GM04503 (cell line): Measurements from ENCODE around the gene ERC1.
"Not testable (repeated sequence)": the region's sequence is repeated elsewhere in the genome, so short reads cannot be mapped to it uniquely, and the experiment has no call there.

ENCODE experiments used
- DNase-seq: peaks from one replicate; pipeline ENCODE4 v3.0.0-alpha.2; 2012; ENCODE audit warnings: low read depth

Gene ERC1

DNA sequence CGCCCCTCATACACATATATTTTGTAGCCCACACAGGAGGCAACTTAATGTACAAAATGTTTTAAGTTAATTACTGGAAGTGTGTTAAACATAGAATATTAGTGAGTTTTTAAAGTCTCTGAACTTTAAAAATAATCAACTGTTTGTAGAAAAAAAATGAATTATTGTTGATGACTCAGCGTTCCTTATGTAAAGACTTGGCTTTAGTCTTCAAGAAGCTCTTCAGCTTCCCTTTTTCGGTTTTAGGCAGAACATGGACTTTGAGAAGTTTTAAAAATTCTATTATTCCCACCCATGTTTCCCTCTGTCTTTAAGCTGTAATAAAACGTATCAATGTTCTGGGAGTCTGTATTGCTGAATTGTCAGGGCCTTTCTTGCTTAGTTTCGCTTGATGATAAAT, 333.9 kb downstream of the ERC1 start:
- DNase-seq: no peak

DNA sequence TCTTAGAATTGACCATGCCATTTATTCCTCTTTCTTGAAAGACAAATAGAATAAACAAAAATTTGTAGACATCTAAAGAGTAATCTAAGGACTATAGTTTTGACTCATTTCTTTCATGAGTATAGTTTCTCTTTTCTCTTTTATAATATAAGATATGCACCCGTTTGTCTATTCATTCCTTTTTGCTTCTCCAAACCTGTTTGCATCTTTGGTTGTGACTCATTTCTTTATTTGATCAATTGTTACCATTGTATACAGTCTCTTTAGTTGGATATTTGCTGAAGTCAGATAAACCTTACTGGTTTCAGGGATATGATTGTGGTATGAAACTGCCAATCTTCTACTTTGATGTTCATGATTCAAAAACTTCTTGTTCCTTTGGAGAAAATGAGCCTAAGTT, 334.6 kb downstream of the ERC1 start:
- DNase-seq: no peak

DNA sequence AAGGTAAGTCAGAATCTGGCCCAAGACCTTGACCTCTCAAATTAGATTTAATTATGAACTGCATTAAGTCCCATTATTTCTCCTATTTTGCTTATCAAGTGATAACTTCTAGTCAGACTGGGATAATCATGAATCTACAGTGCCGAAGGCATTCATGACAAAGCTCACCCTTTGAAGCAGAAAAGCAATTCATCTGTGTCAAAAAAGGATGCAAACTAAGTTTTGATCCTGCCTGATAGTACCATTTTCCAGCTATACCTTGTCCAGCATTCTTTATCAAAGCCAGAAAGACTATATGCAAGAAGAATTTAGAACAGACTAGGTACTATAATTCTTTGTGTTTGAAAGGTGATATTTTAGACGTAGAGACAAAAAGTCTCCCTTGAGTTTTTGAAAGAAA, 335.2 kb downstream of the ERC1 start:
- no peak for DNase-seq

DNA sequence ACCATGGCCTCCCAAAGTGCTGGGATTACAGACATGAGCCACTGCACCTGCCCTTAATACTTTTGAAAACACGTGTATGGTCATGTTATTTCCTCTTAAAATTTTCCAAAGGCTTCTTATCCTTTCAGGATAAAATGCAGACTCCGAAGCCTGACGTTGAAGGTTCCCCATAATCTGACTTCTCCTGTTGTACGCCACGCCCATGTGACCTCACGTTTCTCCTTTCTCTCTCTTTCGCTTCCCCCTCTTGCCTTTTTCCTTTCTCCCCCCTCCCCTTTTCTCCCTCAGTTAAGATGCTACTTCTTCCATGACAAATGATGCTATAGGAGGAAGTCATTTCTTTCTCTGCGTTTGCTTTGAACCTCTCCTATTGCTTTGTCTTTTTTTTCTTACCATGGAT, 337.4 kb downstream of the ERC1 start:
- DNase-seq: no peak

DNA sequence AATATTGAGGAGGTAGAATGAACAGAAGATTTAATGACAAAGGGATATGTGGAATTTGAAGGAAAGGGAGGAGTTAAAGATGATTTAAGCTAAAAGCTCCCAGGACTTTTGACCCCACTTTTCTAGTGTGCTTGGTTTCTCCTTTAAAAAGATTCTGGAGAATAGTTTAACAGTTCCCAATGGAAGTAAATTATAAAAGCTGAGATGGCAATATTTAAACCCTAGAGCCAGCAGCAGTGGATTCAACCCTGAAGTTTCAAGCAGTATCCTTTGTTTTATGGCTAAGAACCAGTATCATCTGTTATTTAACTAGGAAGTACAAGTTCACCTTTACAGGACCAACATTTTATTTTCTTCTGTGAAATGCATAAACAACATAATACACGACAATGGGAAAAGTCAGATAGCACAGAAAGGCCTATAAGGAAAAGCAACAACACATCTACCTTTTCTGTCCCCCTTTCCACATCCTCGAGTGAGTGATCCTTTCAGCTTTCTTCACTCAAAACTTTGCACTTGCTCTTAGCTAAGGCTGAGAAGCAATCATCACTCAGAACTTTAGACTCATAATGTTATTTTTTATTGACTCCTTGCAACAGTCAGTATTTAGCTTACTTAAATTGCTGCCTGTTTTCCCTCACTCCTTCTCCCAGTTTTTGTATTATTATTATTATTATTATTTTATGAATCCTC, 338.9 kb downstream of the ERC1 start:
- no peak for DNase-seq

GRCh38 chr12:1330477-1330827, 339.4 kb downstream of the ERC1 start:
- no peak for DNase-seq

DNA sequence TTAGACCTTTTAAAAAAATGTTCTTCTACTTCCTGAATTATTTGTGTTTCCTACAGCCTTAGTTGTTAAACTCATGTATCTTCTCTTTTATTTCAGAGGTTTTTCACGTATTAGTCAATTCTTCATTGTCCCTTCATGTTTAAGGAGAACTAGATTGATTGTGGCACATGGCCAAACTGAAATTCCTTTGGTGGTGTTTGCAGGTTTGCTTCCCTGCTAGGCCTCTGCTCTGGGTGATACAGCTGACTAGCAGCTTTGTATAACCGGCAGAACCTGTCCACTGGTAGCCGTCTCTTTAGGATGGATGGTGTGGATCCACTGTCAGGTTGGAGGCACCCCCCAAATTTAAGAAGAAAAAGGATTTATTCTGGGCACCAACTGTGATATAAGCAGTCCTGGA, 341.3 kb downstream of the ERC1 start:
- no peak for DNase-seq

DNA sequence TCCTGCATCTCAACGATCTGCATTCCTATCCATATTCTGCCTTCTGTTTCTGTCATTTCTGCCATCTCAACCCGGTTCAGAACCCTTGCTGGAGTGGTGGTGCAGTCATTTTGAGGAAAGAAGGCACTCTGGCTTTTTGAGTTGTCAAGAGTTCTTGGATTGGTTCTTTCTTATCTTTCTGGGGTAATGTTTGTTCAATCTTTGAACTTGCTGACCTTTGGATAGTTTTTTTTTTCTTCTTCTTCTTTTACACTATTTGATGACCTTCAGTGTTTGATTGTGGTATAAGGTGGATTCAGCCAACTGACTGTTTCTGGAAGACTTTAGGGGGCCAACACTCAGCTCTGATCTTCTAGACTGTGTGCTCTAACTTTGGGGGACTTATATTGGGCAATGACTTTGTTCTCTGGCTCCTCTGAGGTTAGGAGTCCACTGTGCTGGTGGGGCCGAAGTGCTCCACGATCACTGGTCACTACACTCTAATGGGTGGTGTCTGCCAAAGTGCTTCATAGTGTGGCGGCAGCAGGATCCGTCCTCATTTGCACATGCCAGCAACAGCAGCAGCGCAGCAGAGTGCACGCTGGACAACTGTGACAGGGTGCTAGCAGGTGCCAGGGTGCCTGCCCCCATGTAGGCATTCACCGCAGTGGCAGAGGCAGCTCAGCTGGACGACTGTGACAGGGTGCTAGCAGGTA, 347.6 kb downstream of the ERC1 start:
- no peak for DNase-seq

DNA sequence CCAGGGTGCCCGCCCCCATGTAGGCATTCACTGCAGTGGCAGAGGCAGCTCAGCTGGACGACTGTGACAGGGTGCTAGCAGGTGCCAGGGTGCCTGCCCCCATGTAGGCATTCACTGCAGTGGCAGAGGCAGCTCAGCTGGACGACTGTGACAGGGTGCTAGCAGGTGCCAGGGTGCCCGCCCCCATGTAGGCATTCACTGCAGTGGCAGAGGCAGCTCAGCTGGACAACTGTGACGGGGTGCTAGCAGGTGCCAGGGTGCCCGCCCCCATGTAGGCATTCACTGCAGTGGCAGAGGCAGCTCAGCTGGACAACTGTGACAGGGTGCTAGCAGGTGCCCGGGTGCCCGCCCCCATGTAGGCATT, 348.1 kb downstream of the ERC1 start:
- DNase-seq: not testable (repeated sequence)

DNA sequence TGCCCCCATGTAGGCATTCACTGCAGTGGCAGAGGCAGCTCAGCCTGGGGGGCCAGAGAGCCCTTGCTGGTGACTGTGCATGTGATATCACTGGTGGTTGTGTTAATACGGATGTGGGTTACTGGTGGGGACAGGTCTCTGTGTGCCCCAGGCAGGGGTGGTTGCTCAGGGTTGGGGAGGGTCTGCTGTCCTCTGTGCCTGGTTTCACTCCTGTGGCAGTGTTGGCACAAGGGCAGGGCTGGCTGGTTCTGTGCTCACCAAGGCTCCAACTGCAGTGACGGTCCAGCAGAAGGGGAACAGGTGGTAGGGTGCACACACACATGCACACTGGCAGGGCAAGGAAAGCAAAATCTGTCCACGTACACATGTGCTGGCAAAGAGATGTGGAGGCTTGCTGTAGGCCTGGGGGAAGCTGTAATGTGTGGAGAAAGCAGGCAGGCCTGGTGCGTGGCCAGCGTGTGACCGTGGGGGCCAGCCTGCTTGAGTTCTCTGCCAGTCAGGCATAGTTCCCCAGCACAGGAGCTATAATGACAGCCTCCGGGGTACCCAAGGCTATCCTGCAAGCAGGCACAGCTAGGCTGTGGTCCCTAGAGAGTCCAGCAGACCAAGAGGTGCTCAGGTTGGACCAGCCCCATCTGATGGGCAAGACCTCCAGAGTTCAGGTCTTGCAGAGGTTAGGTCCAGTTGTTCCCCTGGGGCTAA, 348.7 kb downstream of the ERC1 start:
- DNase-seq: no peak

DNA sequence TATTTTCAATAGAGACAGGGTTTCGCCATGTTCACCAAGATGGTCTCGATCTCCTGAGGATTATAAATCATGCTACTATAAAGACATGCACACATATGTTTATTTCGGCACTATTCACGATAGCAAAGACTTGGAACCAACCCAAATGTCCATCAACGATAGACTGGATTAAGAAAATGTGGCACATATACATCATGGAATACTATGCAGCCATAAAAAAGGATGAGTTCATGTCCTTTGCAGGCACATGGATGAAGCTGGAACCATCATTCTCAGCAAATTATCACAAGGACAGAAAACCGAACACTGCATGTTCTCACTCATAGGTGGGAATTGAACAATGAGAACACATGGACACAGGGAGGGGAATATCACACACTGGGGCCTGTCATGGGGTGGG, 350.2 kb downstream of the ERC1 start:
- DNase-seq: not testable (repeated sequence)

- DNase-seq: no peak
Measured at GRCh38 chr12:1343422-1343821, 352.4 kb downstream of the ERC1 start.

GRCh38 chr12:1344245-1344644, 353.2 kb downstream of the ERC1 start:
- no peak for DNase-seq

DNA sequence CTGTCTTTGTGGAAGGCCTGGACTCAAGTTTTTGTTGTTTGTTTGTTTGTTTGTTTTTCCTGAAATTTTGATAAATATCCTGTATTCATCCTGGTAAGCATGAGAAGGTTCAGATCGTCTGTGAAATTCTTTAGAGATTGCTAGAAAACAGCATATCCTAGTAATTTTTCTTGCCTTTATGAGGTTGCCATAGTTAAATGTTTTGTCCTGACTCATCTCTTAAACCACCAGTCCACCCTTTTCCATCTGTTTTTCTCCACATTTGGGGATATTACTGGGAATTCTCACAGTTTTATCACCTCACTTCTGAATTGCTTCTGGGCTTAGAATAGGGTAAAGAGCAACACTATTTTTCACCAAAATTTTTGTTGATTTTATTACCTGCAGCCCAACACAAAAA, 355.1 kb downstream of the ERC1 start:
- peak; percentile 64 for DNase-seq

GRCh38 chr12:1347294-1347693, 356.3 kb downstream of the ERC1 start:
- DNase-seq: no peak

- no peak for DNase-seq
Measured at GRCh38 chr12:1348606-1349005, 357.6 kb downstream of the ERC1 start.

DNA sequence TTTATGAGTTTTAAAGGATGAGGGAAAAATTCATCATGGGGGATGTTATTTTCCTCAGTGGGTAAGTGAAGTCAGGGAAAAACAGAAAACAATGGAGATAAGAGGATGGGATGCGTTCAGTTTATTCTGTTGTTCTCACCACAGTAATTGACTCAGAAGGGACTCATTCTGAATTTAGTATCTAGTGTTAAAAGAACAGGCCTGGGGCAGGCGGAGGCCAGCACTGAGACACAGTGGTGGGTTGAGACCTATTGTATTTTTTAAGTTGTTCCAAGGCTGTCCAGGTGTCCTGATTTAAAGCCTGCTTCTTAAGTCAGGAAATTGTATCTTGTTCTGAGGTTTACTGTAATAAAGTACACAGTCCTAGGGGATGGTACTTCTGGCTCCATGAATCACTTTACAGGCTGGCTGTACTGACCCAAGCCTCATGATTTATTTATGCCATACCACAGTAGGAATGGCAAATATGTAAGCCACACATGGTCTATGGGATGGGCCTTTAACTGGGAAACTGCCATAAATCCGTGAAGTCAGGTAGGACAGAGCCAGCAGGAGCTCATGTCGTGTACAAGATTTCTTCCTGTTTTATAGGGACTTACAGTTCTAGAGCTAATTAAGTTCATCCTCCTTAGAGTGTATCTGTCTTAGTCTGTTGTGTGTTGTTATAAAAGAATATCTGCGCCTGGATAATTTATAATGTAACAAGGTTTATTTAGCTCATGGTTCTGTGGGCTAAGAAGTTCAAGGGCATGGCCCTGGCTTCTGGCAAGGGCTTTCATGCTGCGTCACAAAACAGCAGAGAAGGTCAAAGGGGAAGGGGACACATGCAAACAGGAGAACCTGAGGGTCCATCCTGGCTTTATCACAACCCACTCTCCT, 359.3 kb downstream of the ERC1 start:
- DNase-seq: peak; percentile 84

- DNase-seq: no peak
Measured at GRCh38 chr12:1350934-1351240, 359.9 kb downstream of the ERC1 start.

GRCh38 chr12:1351926-1352325, 360.9 kb downstream of the ERC1 start:
- no peak for DNase-seq

DNA sequence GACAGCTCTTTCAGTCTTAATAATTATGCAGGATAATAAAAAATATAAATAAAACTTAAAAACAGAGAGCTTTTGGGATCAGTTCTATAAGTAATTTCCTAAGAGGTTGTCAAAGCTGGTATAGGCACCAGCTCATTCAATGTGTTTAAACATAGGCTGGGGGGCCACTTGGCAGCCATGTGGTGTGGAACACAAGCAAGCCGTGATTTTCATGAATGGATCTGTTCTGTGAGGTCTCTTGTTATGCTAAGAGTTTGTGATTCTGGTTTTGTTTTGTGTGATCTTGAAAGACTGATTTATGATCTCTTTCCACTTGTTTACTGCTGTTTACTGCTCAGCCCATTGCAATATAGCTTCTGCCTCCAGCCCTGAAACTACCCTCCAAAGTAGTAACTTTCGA, 362.4 kb downstream of the ERC1 start:
- DNase-seq: no peak

- DNase-seq: no peak
Measured at GRCh38 chr12:1355396-1355795, 364.4 kb downstream of the ERC1 start.

GRCh38 chr12:1355871-1356270, 364.8 kb downstream of the ERC1 start:
- not testable (repeated sequence) for DNase-seq

- DNase-seq: no peak
Measured at GRCh38 chr12:1356285-1356684, 365.3 kb downstream of the ERC1 start.
